Uterus (tissue), 2 donors: ENCODE data around the gene STK32C.

Experiments used
- POLR2A ChIP-seq, 2 donors: fragments of 450-650 bp; IDR thresholded peaks; one replicate each; pipeline ENCODE4 v1.6.1; 2016; ENCODE audit warnings: antibody characterized with exemption in 2 of 2, mild to moderate bottlenecking in 1 of 2, moderate library complexity in 1 of 2
- TF ChIP-seq, protein P1 (sequence below), 4 experiments: fragments of 200-600 bp in 2 of 4; fragments of 450-650 bp in 2 of 4; sonication (generic) in 2 of 4; IDR thresholded peaks; one replicate each; pipeline ENCODE4 v1.5.1; 2016 to 2019; ENCODE audit warnings: antibody characterized with exemption in 4 of 4, mild to moderate bottlenecking in 2 of 4, moderate library complexity in 1 of 4

DNA sequence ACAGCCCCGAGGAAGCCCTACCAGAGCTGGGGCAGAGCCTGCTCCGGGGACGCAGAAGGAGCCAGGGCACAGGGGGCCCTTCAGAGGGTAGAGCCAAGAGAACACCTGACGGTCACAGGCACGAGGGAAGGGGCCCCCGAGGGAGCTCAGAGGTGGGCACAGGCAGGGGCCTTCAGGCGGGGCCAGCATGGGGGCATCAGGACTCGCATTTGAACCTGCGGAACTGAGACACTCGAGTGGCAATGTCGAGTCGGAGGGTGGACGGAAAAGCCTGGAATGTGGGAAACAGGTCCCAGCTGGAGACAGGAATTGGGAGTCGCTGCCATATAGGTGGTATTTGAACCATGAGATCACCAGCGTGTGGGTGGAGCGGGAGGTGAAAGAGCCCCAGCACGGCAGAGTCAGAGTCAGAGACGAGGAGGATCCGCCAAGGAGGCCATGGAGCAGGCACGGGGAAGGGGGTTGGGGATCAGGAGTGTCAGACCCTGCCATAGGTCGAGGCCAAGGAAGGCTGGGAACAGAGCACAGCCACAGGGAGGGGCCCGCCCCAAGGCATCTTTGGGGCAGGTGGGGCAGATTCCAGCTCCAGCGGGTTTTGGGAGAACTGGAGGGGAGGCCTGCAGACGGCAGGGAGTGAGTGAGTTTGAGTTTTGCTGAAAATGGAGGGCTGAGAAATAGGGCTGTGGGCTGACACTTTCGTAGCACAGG is 13.8 kb downstream of the STK32C start:
- TF ChIP-seq, protein P1, sequence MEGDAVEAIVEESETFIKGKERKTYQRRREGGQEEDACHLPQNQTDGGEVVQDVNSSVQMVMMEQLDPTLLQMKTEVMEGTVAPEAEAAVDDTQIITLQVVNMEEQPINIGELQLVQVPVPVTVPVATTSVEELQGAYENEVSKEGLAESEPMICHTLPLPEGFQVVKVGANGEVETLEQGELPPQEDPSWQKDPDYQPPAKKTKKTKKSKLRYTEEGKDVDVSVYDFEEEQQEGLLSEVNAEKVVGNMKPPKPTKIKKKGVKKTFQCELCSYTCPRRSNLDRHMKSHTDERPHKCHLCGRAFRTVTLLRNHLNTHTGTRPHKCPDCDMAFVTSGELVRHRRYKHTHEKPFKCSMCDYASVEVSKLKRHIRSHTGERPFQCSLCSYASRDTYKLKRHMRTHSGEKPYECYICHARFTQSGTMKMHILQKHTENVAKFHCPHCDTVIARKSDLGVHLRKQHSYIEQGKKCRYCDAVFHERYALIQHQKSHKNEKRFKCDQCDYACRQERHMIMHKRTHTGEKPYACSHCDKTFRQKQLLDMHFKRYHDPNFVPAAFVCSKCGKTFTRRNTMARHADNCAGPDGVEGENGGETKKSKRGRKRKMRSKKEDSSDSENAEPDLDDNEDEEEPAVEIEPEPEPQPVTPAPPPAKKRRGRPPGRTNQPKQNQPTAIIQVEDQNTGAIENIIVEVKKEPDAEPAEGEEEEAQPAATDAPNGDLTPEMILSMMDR (IDR thresholded peaks at IDR 0.05): no peak
- no peak for TF ChIP-seq POLR2A (IDR thresholded peaks at IDR 0.05)
